Lung (tissue), 16 donors: ENCODE measurements around the gene LRRC8E. TPM values are rescaled to one million over a fixed set of nuclear protein-coding genes. Genes with fewer than 3 reads are reported as not detected.
A peak's percentile ranks its signal among the peaks of the same experiment; 100 is the strongest.

Experiments
- ATAC-seq: fragments of 200-7000 bp; cut with Tn5 transposase; one replicate; pipeline ENCODE4 v1.9.1; 2020; ENCODE audit warnings: moderate number of reproducible peaks; ENCODE audit not compliant: insufficient read depth, low FRiP score
- DNase-seq, 3 donors: peaks; one replicate each; pipeline ENCODE4 v3.0.0-alpha.2; 2013 to 2017
- H3K27ac ChIP-seq, 2 donors: one replicate each; pipeline ENCODE4 v1.5.1; 2013; ENCODE audit warnings: mild to moderate bottlenecking in 2 of 2, moderate library complexity in 2 of 2, control low read depth in 1 of 2, inconsistent platforms in 1 of 2, low read depth in 1 of 2, low read length in 1 of 2
- H3K27me3 ChIP-seq, 3 donors: one replicate each; pipeline ENCODE4 v1.5.1; 2013; ENCODE audit warnings: low read length in 2 of 3; ENCODE audit not compliant: control insufficient read depth in 3 of 3, insufficient read depth in 3 of 3
- H3K36me3 ChIP-seq, 4 donors: one replicate each; pipeline ENCODE4 v1.5.1; 2013; ENCODE audit warnings: low read length in 4 of 4, mild to moderate bottlenecking in 1 of 4, moderate library complexity in 1 of 4; ENCODE audit not compliant: control insufficient read depth in 4 of 4, insufficient read depth in 4 of 4
- H3K4me1 ChIP-seq, 5 donors: one replicate each; pipeline ENCODE4 v1.5.1; 2013; ENCODE audit warnings: low read length in 5 of 5, mild to moderate bottlenecking in 2 of 5, moderate library complexity in 1 of 5; ENCODE audit not compliant: control insufficient read depth in 5 of 5, insufficient read depth in 5 of 5
- H3K4me3 ChIP-seq: one replicate; pipeline ENCODE4 v1.5.1; 2013; ENCODE audit warnings: mild to moderate bottlenecking, control low read depth, moderate library complexity
- H3K9ac ChIP-seq, 2 donors: one replicate each; pipeline ENCODE4 v1.5.1; 2013; ENCODE audit warnings: low read length in 2 of 2, control low read depth in 1 of 2; ENCODE audit not compliant: insufficient read depth in 1 of 2
- H3K9me3 ChIP-seq, 4 donors: one replicate each; pipeline ENCODE4 v1.5.1; 2013; ENCODE audit warnings: low read length in 3 of 4, mild to moderate bottlenecking in 1 of 4, moderate library complexity in 1 of 4; ENCODE audit not compliant: control insufficient read depth in 4 of 4, insufficient read depth in 3 of 4
- whole genome bisulfite sequencing, 2 donors: extraction: QIAGEN DNeasy Blood & Tissue Kit; methylation state at CpG; one replicate each; pipeline ENCODE4 v1.1.7; 2013; 5-methylcytosine and 5-hydroxymethylcytosine counted together
- long read RNA-seq, 5 donors: transcript quantifications; one replicate each; lab custom pipeline, GENCODE V29; 2026
- polyA plus RNA-seq, 2 donors: library from polyadenylated mRNA; stranded (reverse); fragments of 200-250 nt; gene quantifications; one replicate each; pipeline ENCODE4 v1.2.1, GENCODE V29; 2013
- total RNA-seq, 2 donors: library from RNA; depleted of rRNA in 1 of 2; stranded (reverse); fragments of >200 nt in 1 of 2; gene quantifications; one replicate each; pipeline ENCODE4 v1.2.1, GENCODE V29; 2014 to 2021
- TF ChIP-seq, protein P1 (sequence below): IDR thresholded peaks from 2 replicates; pipeline ENCODE4 v1.5.1; 2012; ENCODE audit warnings: mild to moderate bottlenecking; ENCODE audit errors: control extremely low read depth, extremely low read depth
- donor health status: control.
- donor health status: control.
- donor health status: Bipolar disorder and iron deficiency.
- donor health status: healthy.
- donor health status: DM: yes; HTN: yes; CAD: no.

LRRC8E gene
- total RNA-seq = 1 to 10 TPM; 5.9 to 8.6 TPM
- polyA plus RNA-seq = 1 to 10 TPM; 3.7 to 4.6 TPM
- long read RNA-seq, donor 1, partial matches to known transcripts = 0 of 1 reads
- long read RNA-seq, donor 1, other reads (novel, unspliced or antisense) = 0 of 1 reads
- long read RNA-seq, donor 2 = 0 reads
- long read RNA-seq, donor 3, partial matches to known transcripts = 0 of 1 reads
- long read RNA-seq, donor 3, other reads (novel, unspliced or antisense) = 0 of 1 reads
- long read RNA-seq, donor 4 = 0 reads
- long read RNA-seq, donor 5, partial matches to known transcripts = 0 of 1 reads
- long read RNA-seq, donor 5, other reads (novel, unspliced or antisense) = 0 of 1 reads

DNA sequence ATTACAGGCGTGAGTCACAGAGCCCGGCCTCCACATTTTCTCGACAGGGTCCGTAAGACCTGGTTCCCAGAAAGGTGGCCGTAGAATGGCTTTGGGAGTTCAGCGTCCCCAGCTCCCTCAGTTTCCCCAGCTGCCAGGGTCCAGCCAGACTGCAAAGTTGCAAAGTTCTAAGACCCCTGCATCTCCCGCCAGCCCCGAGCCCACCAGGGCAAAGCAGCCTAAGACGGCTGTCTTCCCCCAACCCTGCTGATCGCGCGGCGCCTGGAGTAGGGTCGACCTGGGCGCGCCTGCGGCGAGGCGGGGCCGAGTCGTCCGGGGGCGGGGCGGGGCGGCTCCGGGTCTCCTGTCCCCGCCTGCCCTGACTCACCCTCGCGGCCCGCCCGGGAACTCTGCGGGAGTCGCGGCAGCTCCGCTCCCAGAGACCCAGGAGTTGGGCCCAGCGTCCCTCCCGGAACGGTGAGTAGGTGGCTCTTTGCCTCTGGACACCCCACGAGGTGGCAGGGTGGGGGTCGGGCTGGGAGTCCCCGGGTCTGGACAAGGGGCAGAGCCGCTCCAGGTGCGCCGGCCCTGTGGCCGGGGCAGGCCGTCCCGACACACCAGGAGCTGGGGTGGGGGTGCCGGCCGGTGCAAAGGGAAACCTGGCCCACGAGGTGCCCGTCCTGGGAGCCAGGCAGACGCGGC, at the start of gene LRRC8E:
Gene LRRC8E (plus strand): TSS at position 366 of the 681 bp plus-strand sequence. CDS start 7,094 bp downstream, outside the sequence.
- WGBS, 2 donors = 8 to 9% methylated on average over 51 to 53 of the region's 53 CpGs
- Histone ChIP-seq H3K4me1 (no peaks in the 10 kb centered on the region), H3K27me3 (no peaks in the 10 kb centered on the region), H3K9ac (no peak within 1 kb of the TSS), H3K9me3 (no peaks in the 10 kb centered on the region), H3K4me3 (peak within 1 kb of the TSS; percentile 18), H3K27ac (no peak within 1 kb of the TSS), H3K36me3 (no peaks in the 10 kb centered on the region)
- ATAC-seq = peak; percentile 86
- TF ChIP-seq, protein P1, sequence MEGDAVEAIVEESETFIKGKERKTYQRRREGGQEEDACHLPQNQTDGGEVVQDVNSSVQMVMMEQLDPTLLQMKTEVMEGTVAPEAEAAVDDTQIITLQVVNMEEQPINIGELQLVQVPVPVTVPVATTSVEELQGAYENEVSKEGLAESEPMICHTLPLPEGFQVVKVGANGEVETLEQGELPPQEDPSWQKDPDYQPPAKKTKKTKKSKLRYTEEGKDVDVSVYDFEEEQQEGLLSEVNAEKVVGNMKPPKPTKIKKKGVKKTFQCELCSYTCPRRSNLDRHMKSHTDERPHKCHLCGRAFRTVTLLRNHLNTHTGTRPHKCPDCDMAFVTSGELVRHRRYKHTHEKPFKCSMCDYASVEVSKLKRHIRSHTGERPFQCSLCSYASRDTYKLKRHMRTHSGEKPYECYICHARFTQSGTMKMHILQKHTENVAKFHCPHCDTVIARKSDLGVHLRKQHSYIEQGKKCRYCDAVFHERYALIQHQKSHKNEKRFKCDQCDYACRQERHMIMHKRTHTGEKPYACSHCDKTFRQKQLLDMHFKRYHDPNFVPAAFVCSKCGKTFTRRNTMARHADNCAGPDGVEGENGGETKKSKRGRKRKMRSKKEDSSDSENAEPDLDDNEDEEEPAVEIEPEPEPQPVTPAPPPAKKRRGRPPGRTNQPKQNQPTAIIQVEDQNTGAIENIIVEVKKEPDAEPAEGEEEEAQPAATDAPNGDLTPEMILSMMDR = no peak
- DNase-seq = peak; percentile 42 to 55 (median 46)

DNA sequence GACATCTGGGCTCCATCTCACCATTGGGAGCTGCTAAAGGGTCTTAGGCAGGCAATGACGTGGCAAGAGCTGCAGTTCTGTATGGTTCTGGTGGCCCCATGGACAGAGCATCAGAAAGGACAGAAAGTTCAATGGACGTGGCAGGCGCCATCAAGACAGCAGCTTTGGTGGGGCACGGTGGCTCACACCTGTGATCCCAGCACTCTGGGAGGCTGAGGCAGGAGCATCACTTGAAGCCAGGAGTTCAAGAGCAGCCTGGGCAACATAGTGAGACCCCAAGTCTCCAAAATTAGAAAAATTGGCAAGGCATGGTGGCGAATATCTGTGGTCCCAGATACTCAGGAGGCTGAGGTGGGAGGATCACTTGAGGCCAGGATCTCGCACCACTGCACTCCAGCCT, 48.8 kb upstream of the LRRC8E start:
- no peaks in the 10 kb centered on the region for H3K27me3 ChIP-seq
- H3K27ac ChIP-seq = no peak overlapping the region
- WGBS, 2 donors = 96% methylated on average over 6 of the region's 6 CpGs
- no peak overlapping the region for H3K4me3 ChIP-seq
- H3K36me3 ChIP-seq = no peaks in the 10 kb centered on the region
- DNase-seq (no peak), ATAC-seq (no peak)
- H3K9me3 ChIP-seq = no peaks in the 10 kb centered on the region
- peaks cover 0 to 6% (median 0%) of the 10 kb centered on the region in 5 donors for H3K4me1 ChIP-seq
- no peak overlapping the region for H3K9ac ChIP-seq
- TF ChIP-seq, protein P1 = no peak

DNA sequence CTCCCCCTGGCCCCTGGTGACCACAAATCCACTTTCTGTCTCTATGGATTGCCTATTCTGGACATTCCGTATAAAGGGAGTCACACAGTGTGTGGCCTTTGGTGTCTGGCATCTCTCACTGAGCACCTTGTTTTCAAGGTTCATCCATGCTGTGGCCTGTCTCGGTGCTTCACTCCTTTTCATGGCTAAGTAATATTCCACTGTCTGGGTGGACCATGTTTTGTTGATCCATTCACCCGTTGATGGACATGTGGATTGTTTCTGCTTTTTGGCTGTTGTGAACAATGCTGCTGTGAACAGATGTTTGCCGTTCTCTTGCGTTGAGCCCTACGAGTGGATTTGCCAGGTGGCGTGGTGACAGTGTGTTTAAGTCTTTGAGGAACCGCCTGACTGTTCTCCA, 47.7 kb upstream of the LRRC8E start:
- Histone ChIP-seq H3K27ac (no peak overlapping the region), H3K9ac (no peak overlapping the region), H3K4me1 (peaks cover 0 to 6% (median 0%) of the 10 kb centered on the region in 5 donors), H3K9me3 (no peaks in the 10 kb centered on the region), H3K27me3 (no peaks in the 10 kb centered on the region), H3K36me3 (no peaks in the 10 kb centered on the region), H3K4me3 (no peak overlapping the region)
- no peak for ATAC-seq
- no peak for DNase-seq
- 88 to 94% methylated on average over 8 of the region's 8 CpGs for WGBS, 2 donors
- TF ChIP-seq, protein P1 = no peak
